HCT116 (cell line): ENCODE results near the gene CDK5RAP2. TPM values are rescaled to one million over a fixed set of nuclear protein-coding genes. Genes with fewer than 3 reads are reported as not detected.
"Not testable (repeated sequence)": the region's sequence is repeated elsewhere in the genome, so short reads cannot be mapped to it uniquely, and the experiment has no call there.

Experiments used
- ATAC-seq: fragments of 200-7000 bp; cut with Tn5 transposase; 2 replicates; pipeline ENCODE4 v1.9.1; 2020; ENCODE audit warnings: mild to moderate bottlenecking, moderate library complexity
- BruUV-seq: library from RNA; stranded (reverse); fragments of 400-500 nt; replicated peaks from 2 replicates; lab custom pipeline; 2021; lab: Mats Ljungman, UMichigan
- CTCF ChIA-PET: fragments of 300-600 bp; sonication (Branson Sonifier 250); formaldehyde crosslinking; loops from one replicate; lab custom pipeline; 2021; ENCODE audit warnings: antibody characterized with exemption; lab: Charles Lee
- POLR2A ChIA-PET: fragments of 300-600, 350-600 bp; sonication (Branson Sonifier 250); formaldehyde crosslinking; loops from one replicate; lab custom pipeline; 2021; ENCODE audit warnings: antibody characterized with exemption; lab: Charles Lee
- RAD21 ChIA-PET, 2 experiments: fragments of 300-600 bp; sonication (Branson Sonifier 250); formaldehyde crosslinking; loops; one replicate each; lab custom pipeline; 2023; ENCODE audit warnings: low total read pairs in 2 of 2; ENCODE audit not compliant: uncharacterized antibody in 2 of 2, unreplicated experiment in 2 of 2, low non-redundant PET in 1 of 2; lab: Charles Lee
- DNase-seq: peaks from one replicate; pipeline ENCODE4 v3.0.0-alpha.2; 2010; ENCODE audit warnings: low read depth, low spot score
- H2AFZ ChIP-seq: fragments of 200-600 bp; shearing (Covaris generic), sonication (generic); 2 replicates; pipeline ENCODE4 v1.6.1; 2017; ENCODE audit warnings: low read depth, mixed run types, mixed read lengths, antibody characterized with exemption, low read length; ENCODE audit not compliant: poor library complexity, severe bottlenecking
- H3K27ac ChIP-seq: 2 replicates; pipeline ENCODE4 v1.5.1; 2012; ENCODE audit warnings: low read depth, low read length
- H3K27me3 ChIP-seq: fragments of 200-600 bp; sonication (generic); 2 replicates; pipeline ENCODE4 v1.6.1; 2016; ENCODE audit warnings: mixed run types, low read length, mixed read lengths; ENCODE audit not compliant: insufficient read depth
- H3K36me3 ChIP-seq, 2 experiments: fragments of 200-500 bp in 1 of 2; fragments of 200-600 bp in 1 of 2; sonication (Bioruptor generic) in 1 of 2; sonication (generic) in 1 of 2; 2 replicates each; pipeline versions ENCODE4 v1.5.1 to v1.6.1; 2014 to 2016; ENCODE audit warnings: low read length in 2 of 2, inconsistent platforms in 1 of 2, mixed read lengths in 1 of 2, mixed run types in 1 of 2; ENCODE audit not compliant: insufficient read depth in 2 of 2, control insufficient read depth in 1 of 2
- H3K4me1 ChIP-seq, 2 experiments: fragments of 200-600 bp in 1 of 2; sonication (generic) in 1 of 2; 2 replicates each; pipeline versions ENCODE4 v1.5.1 to v1.6.1; 2012 to 2017; ENCODE audit warnings: low read length in 2 of 2, inconsistent platforms in 1 of 2, mild to moderate bottlenecking in 1 of 2, mixed read lengths in 1 of 2, mixed run types in 1 of 2, moderate library complexity in 1 of 2; ENCODE audit not compliant: insufficient read depth in 2 of 2, control insufficient read depth in 1 of 2
- H3K4me2 ChIP-seq: fragments of 200-600 bp; sonication (generic); 2 replicates; pipeline ENCODE4 v1.6.1; 2017; ENCODE audit warnings: mixed run types, low read length, mixed read lengths
- H3K4me3 ChIP-seq, 2 experiments: fragments of 200-600 bp in 1 of 2; sonication (generic) in 1 of 2; replicated peaks in 1 of 2; 2 replicates each; pipeline ENCODE4 v1.5.1; 2011 to 2016; ENCODE audit warnings: low read length in 2 of 2, control low read depth in 1 of 2, low read depth in 1 of 2, mild to moderate bottlenecking in 1 of 2, mixed read lengths in 1 of 2, mixed run types in 1 of 2
- H3K79me2 ChIP-seq: fragments of 200-600 bp; sonication (generic); 2 replicates; pipeline ENCODE4 v1.6.1; 2017; ENCODE audit warnings: mild to moderate bottlenecking, mixed run types, low read length, moderate library complexity, mixed read lengths; ENCODE audit not compliant: insufficient read depth
- H3K9ac ChIP-seq: fragments of 200-600 bp; sonication (generic); 2 replicates; pipeline ENCODE4 v1.6.1; 2016; ENCODE audit warnings: low read length, mixed read lengths
- H3K9me2 ChIP-seq: fragments of 200-600 bp; sonication (generic), shearing (Covaris generic); 2 replicates; pipeline ENCODE4 v1.6.1; 2017; ENCODE audit warnings: mixed run types, mild to moderate bottlenecking, moderate library complexity; ENCODE audit not compliant: insufficient read depth
- H3K9me3 ChIP-seq, 2 experiments: fragments of 200-500 bp in 1 of 2; fragments of 200-600 bp in 1 of 2; sonication (Bioruptor generic) in 1 of 2; sonication (generic) in 1 of 2; 2 replicates each; pipeline ENCODE4 v1.6.1; 2014 to 2017; ENCODE audit warnings: low read length in 2 of 2, mixed read lengths in 2 of 2, inconsistent platforms in 1 of 2, low read depth in 1 of 2, mild to moderate bottlenecking in 1 of 2, mixed run types in 1 of 2, moderate library complexity in 1 of 2; ENCODE audit not compliant: control insufficient read depth in 1 of 2, insufficient read depth in 1 of 2
- H4K20me1 ChIP-seq: fragments of 200-600 bp; sonication (generic), shearing (Covaris generic); 2 replicates; pipeline ENCODE4 v1.6.1; 2017; ENCODE audit warnings: mixed run types, mild to moderate bottlenecking, moderate library complexity; ENCODE audit not compliant: insufficient read depth
- ATF3 ChIP-seq: IDR thresholded peaks from 2 replicates; pipeline ENCODE4 v1.6.1; 2012
- CBX3 ChIP-seq: IDR thresholded peaks from 2 replicates; pipeline ENCODE4 v1.6.1; 2012; ENCODE audit warnings: low read depth
- CEBPB ChIP-seq: IDR thresholded peaks from 2 replicates; pipeline ENCODE4 v1.6.1; 2012; ENCODE audit warnings: low read depth
- CTCF ChIP-seq, 3 experiments: fragments of 200-600 bp in 1 of 3; sonication (generic) in 1 of 3; IDR thresholded peaks in 2 of 3; conservative IDR thresholded peaks in 1 of 3; 2 replicates each; pipeline ENCODE4 v1.5.1; 2012 to 2017; ENCODE audit warnings: low read depth in 2 of 3, low read length in 2 of 3, antibody characterized with exemption in 1 of 3, borderline replicate concordance in 1 of 3, control low read depth in 1 of 3, mild to moderate bottlenecking in 1 of 3, mixed read lengths in 1 of 3, mixed run types in 1 of 3, moderate library complexity in 1 of 3; ENCODE audit not compliant: insufficient read depth in 1 of 3
- EZH2 ChIP-seq: fragments of 200-600 bp; sonication (generic); IDR thresholded peaks from 2 replicates; pipeline ENCODE4 v1.6.1; 2017; ENCODE audit warnings: antibody characterized with exemption, mixed run types
- EZH2phosphoT487 ChIP-seq: fragments of 200-600 bp; IDR thresholded peaks from 2 replicates; pipeline ENCODE4 v1.6.1; 2018; ENCODE audit warnings: antibody characterized with exemption, borderline replicate concordance
- JUND ChIP-seq: IDR thresholded peaks from 2 replicates; pipeline ENCODE4 v1.6.1; 2012
- MAX ChIP-seq: IDR thresholded peaks from 2 replicates; pipeline ENCODE4 v1.6.1; 2012
- POLR2AphosphoS5 ChIP-seq: IDR thresholded peaks from 2 replicates; pipeline ENCODE4 v1.6.1; 2011; ENCODE audit warnings: mild to moderate bottlenecking, low read depth, low read length, moderate library complexity
- SRF ChIP-seq: IDR thresholded peaks from 2 replicates; pipeline ENCODE4 v1.6.1; 2012; ENCODE audit warnings: low read depth
- intact Hi-C: fragments of 100-400 bp; cut with micrococcal nuclease; formaldehyde crosslinking; loops from 2 replicates; pipeline ENCODE4 v1.10.0; 2022
- total RNA-seq: library from RNA; stranded (reverse); gene quantifications from one replicate; pipeline ENCODE4 v1.2.1, GENCODE V29; 2021; ENCODE audit not compliant: unreplicated experiment

The CDK5RAP2 gene
- total RNA-seq, 1 experiment from 2014 or later, result 56.2 TPM

- H2AFZ ChIP-seq, RAD21 ChIA-PET, H4K20me1 ChIP-seq: not testable (repeated sequence)
Observed at GRCh38 chr9:120497865-120498264, 82.1 kb downstream of the CDK5RAP2 start.

GRCh38 chr9:120496438-120496837 lies 83.5 kb downstream of the CDK5RAP2 start:
- BruUV-seq, H3K36me3 ChIP-seq, POLR2A ChIA-PET, H3K4me1 ChIP-seq, ATAC-seq, H4K20me1 ChIP-seq, RAD21 ChIA-PET, H3K27ac ChIP-seq, H3K9ac ChIP-seq, H3K9me2 ChIP-seq, intact Hi-C loops, H3K27me3 ChIP-seq, H3K9me3 ChIP-seq, H3K79me2 ChIP-seq, CTCF ChIA-PET, H3K4me3 ChIP-seq, H2AFZ ChIP-seq, H3K4me2 ChIP-seq, DNase-seq: not testable (repeated sequence)

More at GRCh38 chr9:120497865-120498264, 82.1 kb downstream of the CDK5RAP2 start:
- H3K79me2 ChIP-seq, CTCF ChIA-PET, intact Hi-C loops, H3K9me2 ChIP-seq, H3K27ac ChIP-seq, H3K36me3 ChIP-seq, H3K9ac ChIP-seq, H3K4me3 ChIP-seq, POLR2A ChIA-PET, BruUV-seq, H3K4me1 ChIP-seq, ATAC-seq, H3K27me3 ChIP-seq, DNase-seq, H3K4me2 ChIP-seq, H3K9me3 ChIP-seq: not testable (repeated sequence)

- Histone ChIP-seq H3K9me3 (no peaks in the 10 kb centered on the region), H3K9ac (no peak overlapping the region), H3K79me2 (0 out of 2 replicates have a peak, but pooled peaks cover 3% of the 10 kb centered on the region), H3K9me2 (no peaks in the 10 kb centered on the region), H3K4me1 (no peaks in the 10 kb centered on the region), H3K36me3 (peaks cover 7 to 24% of the 10 kb centered on the region in 2 experiments; a peak in 3 of 4 replicates), H3K27ac (no peak overlapping the region), H2AFZ (no peak overlapping the region), H3K27me3 (no peaks in the 10 kb centered on the region), H3K4me2 (no peak overlapping the region), H4K20me1 (peaks cover 3% of the 10 kb centered on the region; the same call in 1 of the 2 replicates), H3K4me3 (no peak overlapping the region)
- no TSS peak for BruUV-seq
- intact Hi-C loops, result no loop called here
- TF ChIP-seq EZH2phosphoT487, result no peak
- no peak for TF ChIP-seq CBX3
- no peak for TF ChIP-seq ATF3
- TF ChIP-seq SRF, result no peak
- no peak for TF ChIP-seq CTCF (IDR thresholded peaks at IDR 0.05 in 2 of 3, conservative IDR thresholded peaks at IDR 0.05 in 1 of 3; ENCODE audit: borderline replicate concordance in 1 of 3, insufficient read depth in 1 of 3, low read depth in 2 of 3, low read length in 2 of 3)
- TF ChIP-seq MAX, result no peak
- no peak for TF ChIP-seq EZH2
- TF ChIP-seq CEBPB, result no peak
- no peak for TF ChIP-seq JUND
- TF ChIP-seq POLR2AphosphoS5, result no peak
- CTCF ChIA-PET, result no interaction called here
- ATAC-seq, result no peak
- RAD21 ChIA-PET, result no interaction called here
- POLR2A ChIA-PET, result no interaction called here
- no peak for DNase-seq
Observed at GRCh38 chr9:120490888-120491595, 88.9 kb downstream of the CDK5RAP2 start.
